GM12878 (cell line): ENCODE results near the gene CFAP45. TPM values are rescaled to one million over a fixed set of nuclear protein-coding genes. Genes with fewer than 3 reads are reported as not detected.

Experiments
- ATAC-seq: fragments of 200-7000 bp; cut with Tn5 transposase; 3 replicates; pipeline ENCODE4 v1.9.1; 2020; ENCODE audit warnings: mild to moderate bottlenecking, moderate library complexity
- Bru-seq: library from RNA; stranded (reverse); fragments of 400-500 nt; gene quantifications from one replicate; lab custom pipeline; 2021; lab: Mats Ljungman, UMichigan
- BruChase-seq, 2 experiments: library from RNA; stranded (reverse); fragments of 400-500 nt; gene quantifications; one replicate each; lab custom pipeline; 2021; lab: Mats Ljungman, UMichigan
- BruUV-seq: library from RNA; stranded (reverse); fragments of 400-500 nt; replicated peaks from 2 replicates; lab custom pipeline; 2021; lab: Mats Ljungman, UMichigan
- CTCF ChIA-PET: fragments of 300-600 bp; sonication (Branson Sonifier 250); formaldehyde crosslinking; extraction: SDS; loops from one replicate; lab custom pipeline; 2021; ENCODE audit warnings: inconsistent platforms; lab: Yijun Ruan, JAX
- POLR2A ChIA-PET: fragments of 350-600 bp; formaldehyde crosslinking; extraction: SDS; loops from one replicate; lab custom pipeline; 2021; ENCODE audit warnings: inconsistent platforms; lab: Charles Lee
- RAD21 ChIA-PET: fragments of 300-600 bp; sonication (Branson Sonifier 250); formaldehyde crosslinking; loops from one replicate; lab custom pipeline; 2023; ENCODE audit warnings: antibody characterized with exemption; ENCODE audit not compliant: unreplicated experiment; lab: Charles Lee
- SMC1A ChIA-PET: fragments of 300-600 bp; sonication (Branson Sonifier 250); formaldehyde crosslinking; loops from one replicate; lab custom pipeline; 2023; ENCODE audit not compliant: unreplicated experiment, uncharacterized antibody; lab: Charles Lee
- DNase-seq: peaks from one replicate; pipeline ENCODE4 v3.0.0-alpha.2; 2011; ENCODE audit warnings: low read depth, low spot score
- FAIRE-seq: peaks from 3 replicates; lab custom pipeline; 2011; peaks lifted over from hg19 to GRCh38; lab: Jason Lieb, UNC
- H2AFZ ChIP-seq: 2 replicates; pipeline ENCODE4 v1.6.0; 2011; ENCODE audit warnings: low read depth, low read length, control low read depth; ENCODE audit not compliant: control insufficient read depth
- H3K27ac ChIP-seq: 2 replicates; pipeline ENCODE4 v1.5.1; 2011; ENCODE audit warnings: control low read depth; ENCODE audit not compliant: control insufficient read depth, insufficient read depth
- H3K27me3 ChIP-seq, 2 experiments: replicated peaks in 1 of 2; 2 replicates each; pipeline versions ENCODE4 v1.6.0 to v1.6.1; 2011; ENCODE audit warnings: low read length in 1 of 2; ENCODE audit not compliant: control insufficient read depth in 2 of 2, insufficient read depth in 2 of 2
- H3K36me3 ChIP-seq, 2 experiments: 2 replicates each; pipeline ENCODE4 v1.5.1; 2011; ENCODE audit warnings: low read length in 1 of 2; ENCODE audit not compliant: control insufficient read depth in 2 of 2, insufficient read depth in 2 of 2
- H3K4me1 ChIP-seq: 2 replicates; pipeline ENCODE4 v1.6.1; 2011; ENCODE audit warnings: mild to moderate bottlenecking, low read length, moderate library complexity, mixed read lengths; ENCODE audit not compliant: control insufficient read depth, insufficient read depth
- H3K4me2 ChIP-seq: 2 replicates; pipeline ENCODE4 v1.6.0; 2011; ENCODE audit warnings: control low read depth; ENCODE audit not compliant: control insufficient read depth, insufficient read depth
- H3K4me3 ChIP-seq: fragments of 200-600 bp; sonication (generic); 2 replicates; pipeline ENCODE4 v1.5.1; 2016
- H3K79me2 ChIP-seq: 2 replicates; pipeline ENCODE4 v1.6.0; 2011; ENCODE audit warnings: low read length; ENCODE audit not compliant: control insufficient read depth, insufficient read depth
- H3K9ac ChIP-seq: 2 replicates; pipeline ENCODE4 v1.8.0; 2011; ENCODE audit warnings: low read length, control low read depth, mixed read lengths; ENCODE audit not compliant: control insufficient read depth, insufficient read depth
- H3K9me3 ChIP-seq: replicated peaks from 3 replicates; pipeline ENCODE4 v1.5.1; 2011; ENCODE audit warnings: mild to moderate bottlenecking, low read length; ENCODE audit not compliant: control insufficient read depth, insufficient read depth
- H4K20me1 ChIP-seq: 2 replicates; pipeline ENCODE4 v1.6.0; 2011; ENCODE audit not compliant: control insufficient read depth, insufficient read depth
- BRCA1 ChIP-seq: IDR thresholded peaks from 2 replicates; pipeline ENCODE4 v1.6.1; 2011; ENCODE audit warnings: low read depth, low read length, improper control_type of control experiment
- E4F1 ChIP-seq: fragments of 450-650 bp; IDR thresholded peaks from 2 replicates; pipeline ENCODE4 v1.6.1; 2018; ENCODE audit warnings: borderline replicate concordance, mild to moderate bottlenecking; ENCODE audit not compliant: partially characterized antibody
- FOXK2 ChIP-seq: fragments of 450-650 bp; IDR thresholded peaks from 2 replicates; pipeline ENCODE4 v1.6.1; 2017; ENCODE audit warnings: mild to moderate bottlenecking, moderate library complexity
- MEF2B ChIP-seq: fragments of 450-650 bp; IDR thresholded peaks from 2 replicates; pipeline ENCODE4 v1.6.1; 2018; ENCODE audit warnings: mild to moderate bottlenecking, moderate library complexity; ENCODE audit not compliant: partially characterized antibody, poor library complexity, severe bottlenecking
- RB1 ChIP-seq: fragments of 450-650 bp; formaldehyde crosslinking; IDR thresholded peaks from 2 replicates; pipeline ENCODE4 v1.6.1; 2017; ENCODE audit warnings: mild to moderate bottlenecking, borderline replicate concordance
- RELA ChIP-seq: fragments of 450-650 bp; IDR thresholded peaks from 2 replicates; pipeline ENCODE4 v1.8.0; 2014; ENCODE audit warnings: borderline replicate concordance; ENCODE audit not compliant: partially characterized antibody
- ZNF384 ChIP-seq: IDR thresholded peaks from 2 replicates; pipeline ENCODE4 v1.6.1; 2012; ENCODE audit warnings: low read depth, mild to moderate bottlenecking, low read length, improper control_type of control experiment, borderline replicate concordance
- WGBS: methylation state at CpG from one replicate; pipeline ENCODE4 v1.1.6; 2016; ENCODE audit warnings: low lambda C conversion rate; ENCODE audit not compliant: insufficient replicate concordance, insufficient coverage; ENCODE audit errors: missing lambda C conversion rate; 5-methylcytosine and 5-hydroxymethylcytosine counted together
- in situ Hi-C: fragments of 300-500 bp; cut with MboI; formaldehyde crosslinking; loops from 9 replicates; pipeline ENCODE4 v1.14.3; 2018; ENCODE audit warnings: mixed read lengths
- intact Hi-C: fragments of 100-400 bp; cut with micrococcal nuclease; formaldehyde crosslinking; loops from one replicate; pipeline ENCODE4 v1.14.2; 2022; ENCODE audit not compliant: unreplicated experiment
- long read RNA-seq, 2 experiments: library from polyadenylated mRNA; unstranded; transcript quantifications; one replicate each; pipeline ENCODE4 v2.0.0, GENCODE V29; 2019 to 2020
- polyA minus RNA-seq, 3 experiments: library from RNA; depleted of rRNA, polyadenylated mRNA; stranded (reverse); fragments of >200 nt; gene quantifications; 2 replicates each; pipeline ENCODE4 v1.2.3, GENCODE V29; 2011
- polyA plus RNA-seq, 11 experiments: library from polyadenylated mRNA; depleted of rRNA in 4 of 11; unstranded in 6 of 11; stranded (reverse) in 5 of 11; fragments of >200 nt; fragmentation: Nextera tagmentation in 4 of 11; fragmentation: Illumina TruSeq in 1 of 11; extraction: Ambion mirVana in 4 of 11; extraction: Trizol in 1 of 11; gene quantifications; 1 replicate in 1 of 11; 2 replicates in 10 of 11; pipeline versions ENCODE4 v1.2.1 to v1.2.3, GENCODE V29; 2011 to 2016; ENCODE audit warnings: inconsistent platforms in 2 of 11, missing spikeins in 2 of 11, low read depth in 1 of 11
- total RNA-seq, 4 experiments: library from RNA; depleted of rRNA in 3 of 4; stranded (reverse); fragments of >200 nt in 3 of 4; fragmentation: Illumina TruSeq in 1 of 4; extraction: Trizol in 1 of 4; gene quantifications; 2 replicates each; pipeline versions ENCODE4 v1.2.1 to v1.2.3, GENCODE V29; 2013 to 2021
- TF ChIP-seq, protein P1 (sequence below), 3 experiments: IDR thresholded peaks in 2 of 3; conservative IDR thresholded peaks in 1 of 3; 2 replicates each; pipeline ENCODE4 v1.5.1; 2011; ENCODE audit warnings: low read depth in 3 of 3, low read length in 3 of 3, mild to moderate bottlenecking in 3 of 3, control low read depth in 2 of 3, moderate library complexity in 2 of 3, inconsistent platforms in 1 of 3, mixed read lengths in 1 of 3; ENCODE audit not compliant: control insufficient read depth in 2 of 3, insufficient read depth in 1 of 3; ENCODE audit errors: extremely low read depth in 1 of 3

The CFAP45 gene, protein sequence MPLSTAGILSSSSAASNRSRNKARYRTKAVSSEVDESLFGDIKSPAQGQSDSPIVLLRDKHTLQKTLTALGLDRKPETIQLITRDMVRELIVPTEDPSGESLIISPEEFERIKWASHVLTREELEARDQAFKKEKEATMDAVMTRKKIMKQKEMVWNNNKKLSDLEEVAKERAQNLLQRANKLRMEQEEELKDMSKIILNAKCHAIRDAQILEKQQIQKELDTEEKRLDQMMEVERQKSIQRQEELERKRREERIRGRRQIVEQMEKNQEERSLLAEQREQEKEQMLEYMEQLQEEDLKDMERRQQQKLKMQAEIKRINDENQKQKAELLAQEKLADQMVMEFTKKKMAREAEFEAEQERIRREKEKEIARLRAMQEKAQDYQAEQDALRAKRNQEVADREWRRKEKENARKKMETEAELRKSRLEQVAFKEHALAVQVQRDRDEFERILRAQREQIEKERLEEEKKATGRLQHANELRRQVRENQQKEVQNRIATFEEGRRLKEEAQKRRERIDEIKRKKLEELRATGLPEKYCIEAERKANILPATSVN
- total RNA-seq (2013; cell fraction: nucleolus; rRNA removed), result 2.3 and 2.7 TPM in 2 replicates
- total RNA-seq (2014; rRNA removed), result 0.33 and 0.56 TPM in 2 replicates
- 0.72 and 0.78 TPM in 2 replicates for total RNA-seq (2014; rRNA removed; fragmentation: Illumina TruSeq; extraction: Trizol)
- total RNA-seq (2021), result 0.64 and 0.93 TPM in 2 replicates
- 1.2 TPM for polyA plus RNA-seq (2011; ENCODE audit: low read depth)
- 0.69 and 1.1 TPM in 2 replicates for polyA plus RNA-seq (2011; rRNA removed)
- polyA plus RNA-seq (2011; cell fraction: cytosol; rRNA removed), result 0.28 and 0.37 TPM in 2 replicates
- 1.0 and 1.5 TPM in 2 replicates for polyA plus RNA-seq (2011; cell fraction: nucleus; rRNA removed)
- 0.74 and 0.87 TPM in 2 replicates for polyA plus RNA-seq (2012)
- polyA plus RNA-seq (2014; fragmentation: Illumina TruSeq; extraction: Trizol), result 0.73 and 0.89 TPM in 2 replicates
- under 1 TPM; 0.43 to 0.46 TPM for polyA plus RNA-seq (2014; fragmentation: Nextera tagmentation; extraction: Ambion mirVana)
- polyA plus RNA-seq (2014; rRNA removed), result 0.82 and 0.91 TPM in 2 replicates
- polyA plus RNA-seq (2016; fragmentation: Nextera tagmentation; extraction: Ambion mirVana), result under 1 TPM; 0.58 to 0.91 TPM
- polyA minus RNA-seq (2011; rRNA and poly(A)+ RNA removed), result 0.37 and 0.72 TPM in 2 replicates
- not detected in 2 replicates for polyA minus RNA-seq (2011; cell fraction: cytosol; rRNA and poly(A)+ RNA removed)
- polyA minus RNA-seq (2011; cell fraction: nucleus; rRNA and poly(A)+ RNA removed), result 0.24 and 0.29 TPM in 2 replicates
- Bru-seq, nascent RNA, result percentile 52 among the genes with signal in this experiment
- percentile 51 among the genes with signal in this experiment for BruChase-seq, experiment 1, labeled RNA remaining after a 6-hour chase
- percentile 54 among the genes with signal in this experiment for BruChase-seq, experiment 2, labeled RNA remaining after a 2-hour chase
- long read RNA-seq, experiment 1, partial matches to known transcripts, result 0 of 1 reads
- long read RNA-seq, experiment 1, other reads (novel, unspliced or antisense), result 1 of 1 reads
- long read RNA-seq, experiment 2, partial matches to known transcripts, result 0 of 5 reads
- long read RNA-seq, experiment 2, other reads (novel, unspliced or antisense), result 5 of 5 reads

- Histone ChIP-seq H2AFZ (no peak within 1 kb of the TSS), H3K4me3 (no peak within 1 kb of the TSS), H3K36me3 (no peaks in the 10 kb centered on the region), H3K79me2 (no peaks in the 10 kb centered on the region), H4K20me1 (no peaks in the 10 kb centered on the region), H3K4me1 (no peaks in the 10 kb centered on the region), H3K27me3 (no peaks in the 10 kb centered on the region), H3K4me2 (no peak within 1 kb of the TSS), H3K9ac (no peak within 1 kb of the TSS), H3K27ac (no peak within 1 kb of the TSS), H3K9me3 (no peaks in the 10 kb centered on the region; the same call in 2 of the 3 replicates)
- WGBS, result 55% methylated on average over 21 of the region's 30 CpGs
- in situ Hi-C loops (no loop called here), intact Hi-C loops (no loop called here)
- RAD21 ChIA-PET, result interaction anchor here (1.0 to 1.6 kb wide), 2 partner anchors 10 to 23 kb away, joined by 3 to 6 read pairs; no protein-coding TSS in a partner anchor
- FAIRE-seq (no peak), ATAC-seq (peak; percentile 68), DNase-seq (no peak)
- SMC1A ChIA-PET, result interaction anchor here (1.0 to 1.9 kb wide), 5 partner anchors 7 to 107 kb away, joined by 3 to 7 read pairs (median 4); no protein-coding TSS in a partner anchor
- CTCF ChIA-PET, result interaction anchor here (0.6 to 8.9 kb wide), 5 partner anchors 9 to 108 kb away, joined by 3 to 68 read pairs (median 4); no protein-coding TSS in a partner anchor
- TF ChIP-seq, protein P1, sequence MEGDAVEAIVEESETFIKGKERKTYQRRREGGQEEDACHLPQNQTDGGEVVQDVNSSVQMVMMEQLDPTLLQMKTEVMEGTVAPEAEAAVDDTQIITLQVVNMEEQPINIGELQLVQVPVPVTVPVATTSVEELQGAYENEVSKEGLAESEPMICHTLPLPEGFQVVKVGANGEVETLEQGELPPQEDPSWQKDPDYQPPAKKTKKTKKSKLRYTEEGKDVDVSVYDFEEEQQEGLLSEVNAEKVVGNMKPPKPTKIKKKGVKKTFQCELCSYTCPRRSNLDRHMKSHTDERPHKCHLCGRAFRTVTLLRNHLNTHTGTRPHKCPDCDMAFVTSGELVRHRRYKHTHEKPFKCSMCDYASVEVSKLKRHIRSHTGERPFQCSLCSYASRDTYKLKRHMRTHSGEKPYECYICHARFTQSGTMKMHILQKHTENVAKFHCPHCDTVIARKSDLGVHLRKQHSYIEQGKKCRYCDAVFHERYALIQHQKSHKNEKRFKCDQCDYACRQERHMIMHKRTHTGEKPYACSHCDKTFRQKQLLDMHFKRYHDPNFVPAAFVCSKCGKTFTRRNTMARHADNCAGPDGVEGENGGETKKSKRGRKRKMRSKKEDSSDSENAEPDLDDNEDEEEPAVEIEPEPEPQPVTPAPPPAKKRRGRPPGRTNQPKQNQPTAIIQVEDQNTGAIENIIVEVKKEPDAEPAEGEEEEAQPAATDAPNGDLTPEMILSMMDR (IDR thresholded peaks at IDR 0.05 in 2 of 3, conservative IDR thresholded peaks at IDR 0.05 in 1 of 3; ENCODE audit: control insufficient read depth in 2 of 3, extremely low read depth in 1 of 3, insufficient read depth in 1 of 3, low read depth in 3 of 3, low read length in 3 of 3), result no peak
- TF ChIP-seq ZNF384 (no peak), E4F1 (no peak), FOXK2 (no peak), RELA (no peak), BRCA1 (no peak), MEF2B (no peak), RB1 (no peak)
- no TSS peak for BruUV-seq
- POLR2A ChIA-PET, result interaction anchor here (1.1 kb wide), 1 partner anchor 12 kb away, joined by 3 read pairs; no protein-coding TSS in a partner anchor
Observed at GRCh38 chr1:159900086-159900680, at the start of gene CFAP45. Gene CFAP45, minus strand, starts transcription at chr1:159900165. Its CDS starts 67 bp downstream, at chr1:159900098.
